Measurements from ENCODE around the gene MAP3K10.

Gene MAP3K10

GRCh38 chr19:40251991-40252390 lies 60.8 kb downstream of the MAP3K10 start:
- DNase-seq: no peak

GRCh38 chr19:40252395-40252794 lies 61.2 kb downstream of the MAP3K10 start:
- DNase-seq: no peak

GRCh38 chr19:40253611-40254092 lies 62.4 kb downstream of the MAP3K10 start:
- DNase-seq: no peak

DNA sequence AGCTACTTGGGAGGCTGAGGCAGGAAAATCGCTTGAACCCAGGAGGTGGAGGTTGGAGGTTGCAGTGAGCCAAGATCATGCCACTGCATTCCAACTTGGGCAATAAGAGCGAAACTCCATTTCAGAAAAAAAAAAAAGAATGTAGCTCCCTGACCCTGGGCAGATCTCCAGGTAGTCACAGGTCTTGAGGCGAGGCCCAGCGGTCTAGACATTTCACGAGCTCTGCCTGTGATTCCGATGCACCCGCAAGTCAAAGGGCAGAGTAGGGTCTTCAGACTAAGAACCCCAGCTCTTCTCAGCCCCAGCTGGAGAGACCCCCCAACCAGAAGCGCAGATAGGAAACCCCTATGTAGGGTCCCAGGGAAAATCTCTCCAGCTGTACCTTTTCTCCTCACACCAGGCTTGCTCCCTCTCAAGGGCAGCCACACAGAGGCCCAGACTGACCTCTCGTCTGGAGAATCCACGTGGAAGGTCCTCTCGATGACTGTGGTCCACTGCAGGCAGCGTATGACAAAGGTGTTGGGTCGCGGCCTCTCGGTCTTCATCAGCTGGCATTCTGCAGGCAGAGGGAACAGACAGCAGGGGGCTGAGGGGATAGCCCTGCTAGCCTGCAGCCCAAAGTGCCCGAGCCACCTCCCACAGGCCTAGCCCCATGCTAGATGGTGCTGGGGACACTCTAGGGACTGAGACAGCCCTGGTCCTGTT lies 63.6 kb downstream of the MAP3K10 start:
- DNase-seq: no peak

GRCh38 chr19:40255619-40256166 lies 64.5 kb downstream of the MAP3K10 start:
- no peak for DNase-seq

- DNase-seq: no peak
Observed at GRCh38 chr19:40256512-40256911, 65.3 kb downstream of the MAP3K10 start.

DNA sequence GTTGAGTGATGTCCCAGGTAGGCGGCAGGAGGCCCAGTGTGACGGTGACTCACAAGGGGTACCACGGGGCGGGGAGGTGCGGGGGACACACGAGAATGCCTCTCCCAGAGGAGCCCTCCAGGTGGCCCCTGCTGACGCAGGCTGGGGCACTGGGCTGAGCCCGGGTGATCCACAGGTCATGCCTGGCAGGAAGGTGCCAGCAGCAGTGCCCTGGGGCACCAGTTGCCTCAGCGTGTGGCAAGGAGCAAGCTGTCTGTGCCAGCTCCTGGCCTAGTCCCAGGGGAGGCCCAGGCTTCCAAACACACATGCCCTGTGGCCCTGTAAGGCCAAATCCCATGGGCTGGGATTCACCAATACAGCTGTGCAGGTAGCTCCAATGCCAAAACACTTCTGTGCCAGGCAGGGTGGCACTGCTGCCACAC lies 65.9 kb downstream of the MAP3K10 start:
- DNase-seq: no peak

DNA sequence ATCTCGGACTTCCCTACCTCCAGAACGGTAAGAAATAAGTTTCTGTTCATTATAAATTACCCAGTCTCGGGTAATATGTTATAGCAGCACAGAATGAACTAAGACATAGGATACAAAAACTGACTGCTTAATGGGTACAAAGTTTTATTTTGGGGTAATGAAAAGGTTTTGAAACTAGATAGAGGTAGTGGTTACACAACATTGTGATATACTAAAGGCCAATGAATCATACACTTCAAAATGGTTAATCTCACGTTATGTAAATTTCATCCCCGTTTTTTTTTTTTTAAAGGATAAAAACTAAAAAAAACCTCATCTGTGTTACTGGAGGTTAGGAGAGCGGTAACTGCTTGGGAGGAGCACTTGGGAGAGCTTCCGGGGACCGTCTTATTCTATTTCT lies 70.4 kb downstream of the MAP3K10 start:
- no peak for DNase-seq

DNA sequence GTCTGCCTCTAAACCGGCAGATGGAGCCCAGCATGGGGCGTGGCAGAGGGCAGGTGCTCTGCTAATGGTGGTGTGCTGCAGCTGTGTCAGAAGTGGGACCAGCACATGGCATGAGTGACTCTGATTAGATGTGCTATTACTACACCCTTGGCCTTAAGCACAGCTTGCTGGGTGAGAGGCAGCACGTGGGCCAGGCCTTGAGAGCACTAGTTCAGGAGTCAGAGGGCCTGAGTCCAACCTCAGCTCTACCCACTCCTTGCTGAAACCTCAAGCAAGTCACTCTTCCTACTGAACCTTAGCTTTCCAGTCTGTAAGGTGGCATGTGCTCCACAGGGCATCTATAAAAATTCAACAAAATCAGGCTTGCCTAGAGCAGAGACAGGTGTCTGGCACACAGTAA lies 71.2 kb downstream of the MAP3K10 start:
- DNase-seq: no peak

DNA sequence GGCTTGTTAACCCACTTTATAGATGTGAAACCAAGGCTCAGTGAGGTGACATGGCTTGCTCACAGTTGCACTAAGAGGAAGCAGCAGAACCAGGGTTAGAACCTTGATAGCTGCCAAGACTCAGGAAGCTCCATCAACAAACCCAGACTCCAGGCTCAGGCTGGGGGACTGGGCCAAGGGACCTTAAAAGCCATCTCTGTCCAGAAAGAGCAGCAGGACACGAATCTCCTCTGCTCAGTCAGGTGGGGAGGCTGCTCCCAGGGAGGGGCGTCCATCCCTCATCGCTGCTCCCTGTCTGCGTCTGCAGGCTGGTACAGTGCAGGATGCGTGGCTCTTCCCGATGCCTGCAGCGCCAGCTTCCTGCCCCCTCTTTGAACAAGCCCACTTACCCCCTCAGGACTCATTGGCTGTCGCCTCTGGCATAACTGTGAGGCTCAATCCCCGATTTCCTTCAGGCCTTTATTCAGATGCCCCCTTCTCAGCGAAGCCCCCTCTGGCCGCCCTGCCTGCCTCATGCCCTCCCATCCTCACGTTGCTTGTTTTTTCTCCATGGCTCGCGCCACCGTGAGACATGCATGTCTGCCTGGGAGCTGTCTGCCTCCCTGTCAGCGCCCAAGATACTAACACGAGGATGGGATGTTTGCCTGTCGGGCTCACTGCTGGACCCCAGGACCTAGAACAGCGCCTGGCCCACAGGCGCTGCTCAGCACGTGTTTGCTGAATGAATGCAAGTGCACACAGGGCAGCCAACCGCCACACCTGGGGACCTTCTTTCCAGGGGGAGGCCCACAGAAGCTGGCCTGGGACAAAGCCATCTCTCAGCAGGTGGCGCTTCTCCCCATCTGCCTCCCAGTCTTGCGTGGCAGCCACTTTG lies 72.5 kb downstream of the MAP3K10 start:
- no peak for DNase-seq

DNA sequence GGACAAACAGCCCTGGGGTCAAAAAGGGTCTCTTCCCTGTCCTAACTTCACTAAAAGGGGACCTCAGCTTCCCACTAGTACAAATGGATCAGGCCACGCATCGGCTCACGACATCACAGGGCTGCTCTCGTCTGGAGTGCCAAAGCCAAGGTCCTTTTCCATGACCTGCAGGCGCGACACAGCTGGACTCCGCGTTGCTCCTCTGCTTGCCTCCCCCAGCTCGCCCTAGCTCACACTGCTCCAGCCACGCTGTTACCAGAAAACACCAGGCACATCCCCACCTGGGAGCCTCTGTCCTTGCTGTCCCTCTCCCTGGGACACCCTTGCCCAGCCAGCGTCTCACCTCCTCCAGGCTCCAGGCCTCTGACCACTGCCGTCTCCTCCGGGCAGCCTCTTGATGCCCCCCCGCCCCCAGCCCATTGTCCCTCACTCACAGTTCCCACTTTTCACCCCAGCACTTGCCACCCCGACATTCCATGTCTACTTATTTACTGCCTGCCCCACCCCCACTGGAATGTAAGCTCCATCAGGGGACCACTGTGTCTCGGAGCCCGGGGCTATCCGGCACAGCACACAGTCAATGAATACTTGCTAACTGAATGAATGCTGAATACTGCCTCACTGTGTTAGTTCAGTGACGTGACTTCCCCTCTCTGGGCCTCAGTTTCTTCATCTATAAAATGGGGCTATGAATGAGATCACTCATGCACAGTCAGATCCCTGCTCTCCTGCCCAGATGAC lies 73.3 kb downstream of the MAP3K10 start:
- no peak for DNase-seq
